HL-60 (cell line): ENCODE data around the gene ZSWIM3.

Source experiments
- DNase-seq, 2 experiments: peaks; one replicate each; pipeline ENCODE4 v3.0.0-alpha.2; 2010 to 2020; ENCODE audit warnings: low read depth in 1 of 2, low spot score in 1 of 2
- H3K27ac ChIP-seq: fragments of 250-450 bp; sonication (Bioruptor Pico); replicated peaks from 2 replicates; pipeline ENCODE4 v1.5.1; 2020; ENCODE audit warnings: mild to moderate bottlenecking, moderate library complexity
- H3K27me3 ChIP-seq: fragments of 250-450 bp; sonication (Bioruptor Pico); 2 replicates; pipeline ENCODE4 v1.5.1; 2021; ENCODE audit warnings: mild to moderate bottlenecking, moderate library complexity; ENCODE audit not compliant: insufficient read depth, poor library complexity, severe bottlenecking
- H3K4me3 ChIP-seq: replicated peaks from 2 replicates; pipeline ENCODE4 v1.5.1; 2011; ENCODE audit warnings: mild to moderate bottlenecking, control low read depth, low read length; ENCODE audit not compliant: insufficient read depth
- GABPA ChIP-seq: IDR thresholded peaks from 2 replicates; pipeline ENCODE4 v1.6.1; 2012; ENCODE audit warnings: low read depth
- POLR2AphosphoS5 ChIP-seq: IDR thresholded peaks from 2 replicates; pipeline ENCODE4 v1.6.1; 2012; ENCODE audit warnings: low read depth
- SPI1 ChIP-seq: IDR thresholded peaks from 2 replicates; pipeline ENCODE4 v1.6.1; 2012; ENCODE audit warnings: low read depth, mild to moderate bottlenecking, borderline replicate concordance
- TF ChIP-seq, protein P1 (sequence below): IDR thresholded peaks from 2 replicates; pipeline ENCODE4 v1.6.1; 2012; ENCODE audit warnings: low read depth; ENCODE audit not compliant: insufficient replicate concordance
- TF ChIP-seq, protein P2 (sequence below): IDR thresholded peaks from one replicate; pipeline ENCODE4 v1.5.1; 2011; ENCODE audit warnings: low read length, control low read depth, inconsistent platforms; ENCODE audit not compliant: insufficient read depth

The ZSWIM3 gene

DNA sequence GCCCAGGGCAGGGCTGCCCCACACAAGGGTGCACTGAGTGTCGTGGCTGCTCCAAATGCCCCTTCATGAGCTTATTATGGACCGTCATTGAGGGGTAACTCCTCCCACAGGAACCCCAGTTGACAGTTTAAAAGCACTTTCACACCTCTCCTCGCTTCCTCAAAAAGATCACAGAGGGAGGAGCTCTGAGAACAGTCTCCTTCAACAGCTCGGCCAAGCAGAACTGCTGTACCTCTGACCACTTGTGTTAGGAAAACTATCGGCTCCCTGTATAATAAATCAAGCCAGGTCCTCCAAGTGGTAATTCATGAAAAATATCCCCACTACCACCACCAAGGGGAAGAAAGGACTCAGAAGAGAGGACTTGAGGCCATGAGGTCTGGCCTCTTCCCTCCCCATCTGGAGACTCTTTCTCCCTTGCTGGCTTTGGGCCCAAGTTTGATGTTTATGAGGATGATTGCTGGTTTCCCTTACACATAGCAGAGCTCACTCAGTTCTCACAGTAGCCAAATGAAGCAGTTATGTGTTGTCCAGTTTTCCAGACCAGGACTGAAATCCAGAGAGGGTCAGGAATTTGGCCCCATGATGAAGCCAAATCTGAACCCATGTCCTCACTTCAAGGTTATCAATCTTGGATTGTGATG is 15.1 kb upstream of the ZSWIM3 start:
- TF ChIP-seq, protein P1, sequence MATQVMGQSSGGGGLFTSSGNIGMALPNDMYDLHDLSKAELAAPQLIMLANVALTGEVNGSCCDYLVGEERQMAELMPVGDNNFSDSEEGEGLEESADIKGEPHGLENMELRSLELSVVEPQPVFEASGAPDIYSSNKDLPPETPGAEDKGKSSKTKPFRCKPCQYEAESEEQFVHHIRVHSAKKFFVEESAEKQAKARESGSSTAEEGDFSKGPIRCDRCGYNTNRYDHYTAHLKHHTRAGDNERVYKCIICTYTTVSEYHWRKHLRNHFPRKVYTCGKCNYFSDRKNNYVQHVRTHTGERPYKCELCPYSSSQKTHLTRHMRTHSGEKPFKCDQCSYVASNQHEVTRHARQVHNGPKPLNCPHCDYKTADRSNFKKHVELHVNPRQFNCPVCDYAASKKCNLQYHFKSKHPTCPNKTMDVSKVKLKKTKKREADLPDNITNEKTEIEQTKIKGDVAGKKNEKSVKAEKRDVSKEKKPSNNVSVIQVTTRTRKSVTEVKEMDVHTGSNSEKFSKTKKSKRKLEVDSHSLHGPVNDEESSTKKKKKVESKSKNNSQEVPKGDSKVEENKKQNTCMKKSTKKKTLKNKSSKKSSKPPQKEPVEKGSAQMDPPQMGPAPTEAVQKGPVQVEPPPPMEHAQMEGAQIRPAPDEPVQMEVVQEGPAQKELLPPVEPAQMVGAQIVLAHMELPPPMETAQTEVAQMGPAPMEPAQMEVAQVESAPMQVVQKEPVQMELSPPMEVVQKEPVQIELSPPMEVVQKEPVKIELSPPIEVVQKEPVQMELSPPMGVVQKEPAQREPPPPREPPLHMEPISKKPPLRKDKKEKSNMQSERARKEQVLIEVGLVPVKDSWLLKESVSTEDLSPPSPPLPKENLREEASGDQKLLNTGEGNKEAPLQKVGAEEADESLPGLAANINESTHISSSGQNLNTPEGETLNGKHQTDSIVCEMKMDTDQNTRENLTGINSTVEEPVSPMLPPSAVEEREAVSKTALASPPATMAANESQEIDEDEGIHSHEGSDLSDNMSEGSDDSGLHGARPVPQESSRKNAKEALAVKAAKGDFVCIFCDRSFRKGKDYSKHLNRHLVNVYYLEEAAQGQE: no peak
- TF ChIP-seq SPI1: peak; percentile 60; the same call in 1 of the 2 replicates
- Histone ChIP-seq H3K27ac (peak overlapping the region; percentile 3; the same call in 1 of the 2 replicates), H3K27me3 (no peaks in the 10 kb centered on the region), H3K4me3 (no peak overlapping the region)
- DNase-seq: peak in 1 of 2 experiments; percentile 65

DNA sequence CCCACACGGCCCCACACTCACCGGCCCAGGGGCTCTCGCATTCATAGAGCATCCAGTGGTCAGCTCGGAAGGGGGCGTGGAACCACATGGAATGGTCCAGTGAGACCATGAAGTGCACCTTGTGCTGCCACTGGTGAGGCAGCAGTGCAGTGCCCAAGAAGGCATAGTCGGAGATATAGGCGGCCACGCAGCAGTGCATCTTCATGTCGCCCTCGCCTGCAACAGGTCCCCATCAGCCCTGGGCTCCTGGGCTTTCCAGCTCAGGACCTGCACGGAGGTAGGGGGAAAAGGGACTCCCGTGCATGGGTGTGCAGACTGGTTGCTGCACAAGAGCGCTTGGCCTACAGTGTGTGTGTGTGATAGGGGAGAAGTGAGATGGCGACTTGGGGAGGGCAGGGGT is 13.9 kb upstream of the ZSWIM3 start:
- no peak overlapping the region for H3K4me3 ChIP-seq
- DNase-seq: no peak
- no peak overlapping the region for H3K27ac ChIP-seq
- no peaks in the 10 kb centered on the region for H3K27me3 ChIP-seq
- TF ChIP-seq GABPA (no peak), SPI1 (no peak), POLR2AphosphoS5 (no peak)
- TF ChIP-seq, protein P2, sequence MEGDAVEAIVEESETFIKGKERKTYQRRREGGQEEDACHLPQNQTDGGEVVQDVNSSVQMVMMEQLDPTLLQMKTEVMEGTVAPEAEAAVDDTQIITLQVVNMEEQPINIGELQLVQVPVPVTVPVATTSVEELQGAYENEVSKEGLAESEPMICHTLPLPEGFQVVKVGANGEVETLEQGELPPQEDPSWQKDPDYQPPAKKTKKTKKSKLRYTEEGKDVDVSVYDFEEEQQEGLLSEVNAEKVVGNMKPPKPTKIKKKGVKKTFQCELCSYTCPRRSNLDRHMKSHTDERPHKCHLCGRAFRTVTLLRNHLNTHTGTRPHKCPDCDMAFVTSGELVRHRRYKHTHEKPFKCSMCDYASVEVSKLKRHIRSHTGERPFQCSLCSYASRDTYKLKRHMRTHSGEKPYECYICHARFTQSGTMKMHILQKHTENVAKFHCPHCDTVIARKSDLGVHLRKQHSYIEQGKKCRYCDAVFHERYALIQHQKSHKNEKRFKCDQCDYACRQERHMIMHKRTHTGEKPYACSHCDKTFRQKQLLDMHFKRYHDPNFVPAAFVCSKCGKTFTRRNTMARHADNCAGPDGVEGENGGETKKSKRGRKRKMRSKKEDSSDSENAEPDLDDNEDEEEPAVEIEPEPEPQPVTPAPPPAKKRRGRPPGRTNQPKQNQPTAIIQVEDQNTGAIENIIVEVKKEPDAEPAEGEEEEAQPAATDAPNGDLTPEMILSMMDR: no peak
- TF ChIP-seq, protein P1: no peak

DNA sequence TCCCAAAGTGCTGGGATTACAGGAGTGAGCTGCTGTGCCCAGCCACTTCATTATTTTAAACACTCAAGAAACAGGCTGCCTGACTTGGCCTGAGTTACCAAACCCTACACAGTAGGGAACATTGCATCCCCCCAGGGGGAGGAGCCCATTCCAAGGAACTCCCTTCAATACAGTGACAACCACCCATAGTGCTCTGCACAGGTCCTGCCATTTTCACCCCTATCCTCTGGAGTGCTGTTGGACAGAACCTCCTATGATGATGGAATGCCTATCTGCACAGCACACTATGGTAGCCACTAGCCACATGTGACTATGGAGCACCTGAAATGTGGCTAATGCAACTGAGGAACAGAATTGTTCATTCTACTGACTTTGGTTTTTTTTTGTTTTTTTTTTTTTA is 12.0 kb upstream of the ZSWIM3 start:
- TF ChIP-seq POLR2AphosphoS5: no peak
- TF ChIP-seq, protein P2: no peak
- no peak for TF ChIP-seq GABPA
- TF ChIP-seq SPI1: no peak
- TF ChIP-seq, protein P1: no peak
- H3K27me3 ChIP-seq: no peaks in the 10 kb centered on the region
- no peak overlapping the region for H3K27ac ChIP-seq
- no peak for DNase-seq
- no peak overlapping the region for H3K4me3 ChIP-seq
